NCI-H146 treated with DMSO at 0.1 percent for 48 hours (cell line): ENCODE measurements around the gene NAGS.
"Not testable (repeated sequence)": the region's sequence is repeated elsewhere in the genome, so short reads cannot be mapped to it uniquely, and the experiment has no call there.

Experiments
- DNase-seq: peaks from one replicate; lab custom pipeline; 2025; ENCODE audit not compliant: unreplicated experiment; lab: John Stamatoyannopoulos, UW

Gene NAGS

DNA sequence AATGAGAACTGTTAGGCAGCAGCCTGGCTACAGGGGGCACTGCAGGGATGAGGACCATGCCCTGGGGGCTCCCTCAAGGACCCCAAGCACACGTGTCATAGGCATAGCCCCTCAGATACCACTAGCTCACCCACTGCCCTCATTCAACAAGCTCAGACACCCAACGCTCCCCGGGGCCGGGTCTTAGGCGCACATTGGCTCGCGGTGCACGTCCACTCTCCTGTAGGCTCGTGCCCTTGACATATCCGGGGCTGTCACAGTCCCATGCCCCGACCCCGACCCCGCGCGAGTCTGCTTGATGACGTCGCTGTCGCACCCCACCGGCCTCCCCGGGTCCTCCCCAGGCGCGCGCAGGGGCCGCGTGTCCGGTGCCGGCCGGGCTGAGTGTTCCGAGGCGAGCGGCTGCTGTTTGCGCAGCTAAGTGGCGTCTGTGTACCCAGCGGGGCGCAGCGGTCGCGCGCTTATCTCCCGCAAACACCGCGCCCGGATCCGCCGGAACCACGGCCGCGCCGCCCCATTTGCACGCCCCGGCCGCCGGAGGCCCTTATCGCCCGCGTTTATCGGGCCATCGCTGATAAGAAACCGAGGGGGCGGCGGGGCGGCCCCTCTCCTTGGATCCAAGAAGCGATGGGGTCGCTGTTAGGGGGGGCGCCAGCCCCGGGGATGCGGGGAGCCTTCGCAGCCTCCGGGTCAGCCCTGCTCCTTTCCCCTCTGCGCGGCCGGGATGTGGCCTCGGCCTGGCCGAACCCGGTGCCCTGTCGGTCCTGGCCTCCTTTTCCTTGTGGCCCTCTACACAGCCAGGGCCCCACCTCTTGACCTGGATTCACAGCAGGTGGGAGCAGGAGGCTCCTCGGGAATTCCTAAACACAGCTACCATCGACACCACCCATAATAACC, 20.7 kb upstream of the NAGS start:
- DNase-seq, result no peak

DNA sequence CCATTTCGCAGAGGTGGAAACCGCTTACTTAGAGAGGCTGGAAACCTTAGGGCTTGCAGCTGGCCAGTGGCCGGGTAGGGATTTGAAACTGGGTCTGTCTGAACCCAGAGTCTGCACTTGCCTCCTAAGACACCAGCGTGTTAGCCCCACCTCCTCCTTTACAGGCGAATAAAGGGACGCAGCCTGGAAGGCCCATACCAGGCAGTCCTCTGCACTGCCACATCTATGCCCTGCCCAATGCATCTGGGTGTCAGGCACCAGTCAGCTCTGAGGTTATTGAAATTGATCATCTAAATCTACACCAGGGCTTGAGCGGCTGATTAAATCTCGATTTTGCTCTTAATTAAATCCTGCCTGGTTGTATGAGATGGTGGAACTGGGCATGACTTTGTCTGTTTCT, 19.9 kb upstream of the NAGS start:
- DNase-seq, result no peak

DNA sequence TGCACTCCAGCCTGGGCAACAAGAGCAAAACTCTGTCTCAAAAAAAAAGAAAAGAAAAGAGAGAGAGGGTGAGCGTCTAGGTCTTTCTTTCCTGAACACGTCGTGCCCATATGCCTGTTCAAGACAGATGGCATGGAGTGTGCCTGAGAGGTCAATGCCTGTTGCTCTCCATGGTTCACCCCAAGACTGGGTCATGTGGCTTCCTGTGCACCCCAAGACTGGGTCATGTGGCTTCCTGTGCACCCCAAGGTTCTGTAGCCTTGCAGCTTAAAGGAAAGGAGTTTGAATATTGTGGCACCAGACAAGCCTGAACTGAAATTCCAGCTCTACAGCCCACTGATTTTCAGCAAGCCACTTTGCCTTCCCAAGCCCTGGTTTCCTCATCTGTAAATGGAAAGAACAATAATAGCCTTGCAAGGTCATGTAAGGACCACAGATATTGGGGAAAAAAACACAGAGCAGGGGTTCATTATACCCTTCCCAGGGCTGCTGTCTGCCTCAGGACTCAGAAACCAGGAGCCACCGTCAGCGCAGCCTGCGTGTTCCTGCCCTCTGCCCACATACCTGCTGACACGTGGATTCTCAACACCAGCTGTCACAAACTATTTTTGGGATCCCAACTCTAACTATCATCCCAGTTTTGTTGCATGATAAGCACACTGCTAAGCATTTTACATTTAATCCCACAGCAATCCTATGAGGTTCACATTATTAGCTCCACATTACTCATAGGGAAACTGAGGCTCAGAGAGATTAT, 18.0 kb upstream of the NAGS start:
- DNase-seq, result no peak

DNA sequence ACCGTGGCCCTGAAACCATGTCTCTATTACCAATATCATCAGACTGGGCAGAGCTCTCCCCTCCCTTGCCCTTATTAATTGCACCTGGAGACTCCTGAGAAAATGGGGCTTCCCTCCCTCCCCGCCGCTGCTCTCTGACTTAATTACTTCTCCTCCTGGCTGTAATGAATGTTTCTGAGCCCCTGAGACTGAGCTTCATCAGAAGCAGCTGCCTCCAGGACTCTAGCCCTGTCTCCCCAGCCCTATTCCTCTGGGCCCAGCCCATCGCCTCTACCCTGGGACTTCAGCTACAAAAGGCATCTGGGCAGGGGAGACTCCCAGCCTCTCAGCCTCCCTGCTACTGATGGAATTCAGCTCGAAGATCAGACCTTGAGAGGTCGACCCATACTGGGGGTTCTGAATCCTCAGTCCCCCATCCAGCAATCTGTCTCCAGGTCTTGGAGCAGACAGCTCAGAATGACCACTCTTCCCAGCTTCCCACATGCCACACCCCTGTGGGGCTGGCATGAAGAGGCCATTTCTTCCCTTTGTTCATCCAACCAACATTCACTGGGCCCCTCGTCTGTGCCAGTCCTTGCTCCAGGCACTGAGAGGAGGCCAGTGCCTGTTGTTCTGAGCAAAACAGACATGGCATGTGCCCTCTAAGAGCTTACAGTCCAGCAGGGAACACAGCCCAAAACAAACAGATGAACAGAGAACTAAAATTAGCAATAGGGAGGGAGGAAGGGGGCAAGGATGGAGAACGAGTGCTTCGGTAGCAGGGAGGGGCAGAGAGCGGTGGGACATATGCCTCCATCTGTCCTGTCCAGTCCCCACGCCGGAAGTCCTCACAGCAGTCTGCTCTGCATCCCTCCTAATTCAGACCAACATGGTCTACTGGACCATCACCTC, 17.0 kb upstream of the NAGS start:
- no peak for DNase-seq

DNA sequence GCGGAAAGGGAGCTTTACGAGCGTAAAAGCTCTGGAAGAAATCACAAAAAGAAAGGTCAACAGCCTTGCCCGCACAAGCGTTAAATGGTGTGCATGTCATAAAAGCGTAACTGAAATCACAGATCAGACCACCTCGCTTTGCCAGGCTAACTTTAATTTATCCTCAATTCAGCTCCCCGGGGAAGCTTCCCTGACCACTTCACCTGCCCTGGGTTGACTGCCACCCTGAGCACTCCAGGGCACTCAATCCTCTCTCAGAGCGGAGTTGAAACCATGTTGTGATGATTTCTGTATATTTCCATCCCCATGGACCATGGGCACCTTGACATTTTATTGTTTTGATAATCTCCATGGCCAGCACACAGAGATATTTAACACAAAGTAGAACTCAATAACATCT, 16.1 kb upstream of the NAGS start:
- no peak for DNase-seq

DNA sequence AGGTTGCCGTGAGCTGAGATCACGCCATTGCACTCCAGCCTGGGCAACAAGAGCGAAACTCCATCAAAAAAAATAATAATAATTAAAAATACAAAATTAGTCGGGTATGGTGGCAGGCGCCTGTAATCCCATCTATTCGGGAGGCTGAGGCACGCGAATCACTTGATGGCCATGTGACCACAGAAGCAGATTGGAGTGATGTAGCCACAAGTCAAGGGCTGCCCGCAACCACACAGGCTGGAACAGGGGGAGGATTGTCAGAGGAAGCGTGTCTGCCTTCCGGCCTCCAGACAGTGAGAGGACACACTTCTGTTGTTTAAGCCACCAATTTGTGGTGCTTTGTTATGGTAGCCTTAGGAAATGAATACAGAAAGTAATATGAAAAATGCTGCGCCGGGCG, 11.8 kb upstream of the NAGS start:
- no peak for DNase-seq

DNA sequence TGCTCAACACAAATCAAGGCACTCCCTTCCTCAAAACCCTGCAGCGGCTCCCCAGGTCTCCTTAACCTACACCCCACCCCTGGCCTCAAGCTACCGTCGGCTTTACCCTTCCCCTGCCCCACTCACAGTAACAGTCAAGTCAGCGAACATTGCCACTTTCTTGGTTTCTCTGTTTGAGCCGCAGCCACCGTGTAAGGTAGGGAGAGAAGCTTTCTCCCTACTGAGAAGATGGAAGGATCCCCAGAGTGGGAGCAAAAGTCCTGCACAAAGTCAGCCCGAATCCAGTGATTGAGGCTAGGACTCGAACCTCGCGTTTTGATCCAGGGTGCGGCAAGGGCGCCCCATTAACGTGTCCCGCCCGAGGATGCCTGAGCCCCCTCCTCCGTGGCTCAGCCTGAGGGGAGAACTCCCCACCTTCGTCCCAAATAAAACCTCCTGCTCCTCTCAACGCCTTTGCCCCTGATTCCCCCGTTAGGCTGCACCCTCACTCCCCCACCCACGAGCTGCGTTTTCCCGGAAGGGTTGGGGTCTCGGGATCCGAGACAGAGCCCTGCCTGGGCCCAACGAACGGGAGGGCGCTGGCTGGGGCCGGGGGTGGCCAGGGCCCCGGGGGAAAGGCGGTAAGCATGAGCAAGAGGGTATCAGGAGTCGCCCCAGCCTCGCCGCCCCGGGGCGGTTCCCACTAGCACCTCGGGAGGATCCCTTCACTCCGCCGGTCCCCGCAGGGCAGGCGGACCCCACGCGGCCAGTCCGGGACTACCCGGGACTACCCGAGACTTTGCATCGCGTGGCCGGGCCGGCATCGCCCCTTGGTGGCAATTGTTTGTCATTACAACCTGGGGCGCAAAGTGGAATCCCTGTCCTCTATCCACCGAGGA, 9.9 kb upstream of the NAGS start:
- DNase-seq, result no peak

DNA sequence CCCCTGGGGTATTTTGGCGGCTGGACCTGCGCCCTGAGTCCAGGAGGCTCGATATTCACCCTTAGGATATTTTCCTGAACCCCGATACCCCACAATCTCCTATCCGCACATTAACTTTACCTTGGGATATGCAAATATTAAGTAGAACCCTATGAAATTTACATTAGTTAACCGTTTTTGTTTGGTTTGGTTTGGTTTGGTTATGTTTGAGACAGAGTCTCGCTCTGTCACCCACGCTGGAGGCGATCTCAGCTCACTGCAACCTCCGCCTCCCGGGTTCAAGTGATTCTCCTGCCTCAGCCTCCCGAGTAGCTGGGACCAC, 9.3 kb upstream of the NAGS start:
- no peak for DNase-seq

DNA sequence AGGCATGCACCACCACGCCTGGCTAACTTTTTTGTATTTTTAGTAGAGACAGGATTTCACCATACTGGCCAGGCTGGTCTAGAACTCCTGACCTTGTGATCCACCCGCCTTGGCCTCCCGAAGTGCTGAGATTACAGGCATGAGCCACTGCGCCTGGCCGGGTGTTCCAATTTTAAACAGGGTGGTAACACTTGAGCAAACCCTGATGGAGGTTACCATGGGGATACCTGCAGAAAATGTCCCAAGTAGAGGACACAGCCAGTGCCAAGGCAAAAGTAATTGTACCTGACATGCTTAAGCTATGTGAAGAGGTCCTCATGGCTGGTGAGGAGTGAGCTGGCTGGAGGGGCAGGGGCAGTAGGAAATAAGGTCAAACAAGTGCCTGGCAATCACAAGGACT, 7.2 kb upstream of the NAGS start:
- not testable (repeated sequence) for DNase-seq

DNA sequence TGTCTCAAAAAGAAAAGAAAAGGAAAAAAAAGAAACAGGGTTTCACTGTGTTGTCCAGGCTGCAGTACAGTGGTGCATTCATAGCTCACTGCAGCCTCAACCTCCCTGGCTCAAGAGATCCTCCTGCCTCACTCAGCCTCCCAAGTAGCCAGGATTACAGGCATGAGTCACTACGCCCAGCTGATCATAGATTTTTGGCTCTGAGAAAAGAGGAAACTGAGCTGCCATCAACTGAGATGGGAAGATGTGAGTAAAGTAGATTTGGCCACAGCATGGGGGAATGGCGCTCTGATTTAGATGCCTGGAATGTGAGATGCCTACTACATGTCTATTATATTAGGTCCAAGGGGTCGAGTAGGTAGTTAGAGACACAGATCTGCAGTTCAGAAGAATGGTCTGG, 5.9 kb upstream of the NAGS start:
- DNase-seq, result no peak

DNA sequence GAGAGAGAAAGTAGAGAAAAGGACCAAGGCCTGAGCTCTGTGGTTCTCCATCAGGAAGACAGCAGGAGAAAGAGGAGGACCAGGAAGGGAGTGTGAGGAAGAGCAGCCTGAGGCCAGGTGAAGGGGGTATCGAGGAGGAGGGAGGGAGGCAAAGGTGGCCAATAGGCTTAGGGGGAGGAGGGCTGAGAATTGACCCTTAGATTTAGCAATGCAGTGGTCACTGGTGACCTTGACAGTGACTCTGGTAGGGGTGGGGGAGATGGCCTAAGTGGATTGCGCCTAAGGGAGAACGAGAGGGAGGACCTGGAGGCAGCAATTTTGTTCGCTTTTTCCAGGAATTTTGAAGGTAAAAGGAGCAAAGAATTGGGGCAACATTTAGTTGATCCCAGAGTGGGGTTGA, 5.4 kb upstream of the NAGS start:
- DNase-seq, result no peak

DNA sequence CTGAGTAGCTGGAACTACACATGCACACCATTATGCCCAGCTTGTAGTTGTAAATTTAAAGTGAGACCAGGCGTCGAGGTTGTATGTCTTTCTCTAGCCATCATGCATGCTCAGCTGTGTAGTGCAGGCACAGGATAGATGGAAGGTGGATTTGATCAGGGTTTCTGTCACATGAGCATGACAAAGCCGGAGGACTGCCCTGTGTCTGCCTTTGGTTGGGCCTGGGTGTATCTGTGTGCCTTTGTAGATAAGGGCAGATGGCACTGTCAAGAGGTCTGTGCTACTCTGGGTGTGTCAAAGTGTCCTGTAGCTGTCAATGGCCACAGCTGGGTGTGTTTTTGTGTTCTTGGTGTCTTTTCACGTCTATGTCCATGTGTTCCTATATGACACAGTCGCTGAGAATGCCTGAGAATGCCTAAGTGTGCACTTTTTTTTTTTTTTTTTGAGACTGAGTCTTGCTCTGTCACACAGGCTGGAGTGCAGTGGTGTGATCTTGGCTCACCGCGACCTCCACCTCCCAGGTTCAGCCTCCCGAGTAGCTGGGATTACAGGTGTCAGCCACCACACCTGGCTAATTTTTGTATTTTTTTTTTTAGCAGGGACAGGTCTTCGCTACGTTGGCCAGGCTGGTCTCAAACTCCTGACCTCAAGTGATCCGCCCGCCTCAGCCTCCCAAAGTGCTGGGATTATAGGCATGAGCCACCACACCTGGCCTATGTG, 4.1 kb upstream of the NAGS start:
- DNase-seq, result no peak

DNA sequence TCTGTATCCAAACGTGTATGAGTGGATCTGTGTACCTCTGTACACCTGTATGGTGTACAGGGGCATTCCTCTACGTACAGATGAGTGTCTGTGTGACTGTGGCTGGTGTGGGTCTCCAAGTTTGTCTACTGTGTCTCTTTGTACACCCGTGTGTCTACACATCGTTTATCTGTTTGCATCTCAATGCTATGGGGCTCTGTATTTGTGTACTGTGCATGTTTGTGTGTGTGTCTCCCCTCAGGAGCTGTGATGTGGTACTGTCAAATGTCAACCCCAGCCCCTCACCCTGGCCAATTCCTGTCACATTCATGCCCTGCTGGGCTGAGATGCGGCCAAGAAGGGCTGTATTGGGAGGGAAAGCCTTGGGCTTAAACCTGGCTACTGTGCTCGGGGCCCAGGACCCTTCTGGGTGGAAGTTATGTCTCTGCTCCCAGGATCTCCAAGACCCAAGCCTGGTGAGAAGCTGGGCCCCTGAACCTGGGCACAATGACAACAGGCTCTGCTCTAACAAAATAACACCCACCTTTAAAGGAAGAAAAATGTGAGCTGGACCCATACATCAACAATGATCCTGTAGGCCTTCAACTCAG, 3.5 kb upstream of the NAGS start:
- DNase-seq, result no peak

DNA sequence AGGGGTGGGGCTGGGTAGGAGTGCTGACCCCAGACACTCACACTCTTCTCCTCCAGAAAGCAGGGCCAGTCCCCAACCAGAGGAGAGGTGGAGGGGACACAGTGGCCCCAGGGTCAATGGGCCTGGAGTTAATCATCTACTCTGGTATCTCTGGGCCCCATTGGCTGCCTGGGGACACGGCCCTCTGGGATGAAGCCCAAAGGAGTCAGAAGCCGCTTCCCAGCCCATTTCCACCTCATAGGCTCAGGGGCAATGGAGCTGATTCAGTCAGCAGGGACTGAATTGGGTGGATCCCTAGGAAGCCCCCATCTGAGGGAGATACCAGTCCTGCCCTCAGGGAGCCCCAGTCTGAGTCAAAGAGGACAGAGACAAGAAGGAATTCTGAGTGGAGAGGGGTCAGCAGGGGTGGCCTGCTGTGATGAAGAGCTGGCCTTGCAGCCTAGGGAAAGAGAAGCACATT, 2.9 kb upstream of the NAGS start:
- DNase-seq, result no peak

DNA sequence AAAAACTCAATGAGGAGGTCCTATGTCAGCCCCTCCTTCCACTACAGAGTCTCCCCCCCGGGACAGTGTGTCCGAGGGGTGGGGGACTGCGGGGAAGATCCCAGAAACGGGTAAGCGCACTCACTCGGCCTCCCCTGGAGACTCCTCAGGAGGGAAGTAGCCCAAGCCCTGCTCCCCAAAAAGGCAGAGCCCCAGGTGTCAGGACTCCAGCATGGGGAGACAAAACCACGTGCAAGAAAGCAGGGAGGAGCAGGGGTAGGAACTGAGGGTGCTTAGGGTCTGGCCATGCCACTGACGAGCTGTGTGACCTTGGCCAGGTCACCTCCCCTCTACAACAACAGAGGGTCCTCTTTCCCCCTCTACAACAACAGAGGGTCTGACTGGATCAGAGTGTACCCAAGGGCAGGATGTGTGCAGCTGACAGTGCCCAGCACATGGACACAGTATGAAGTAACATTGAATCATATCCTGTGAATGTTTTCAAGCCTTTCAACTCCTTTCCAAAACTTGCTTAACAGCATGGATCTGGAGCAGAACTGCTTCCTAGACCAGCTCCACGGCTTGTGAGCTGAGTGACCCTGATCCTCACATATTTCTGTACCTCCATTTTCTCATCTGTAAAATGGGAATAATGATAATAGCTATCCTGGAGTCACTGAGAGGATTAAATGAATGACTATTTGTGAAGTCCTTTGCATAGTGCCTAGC, 2.1 kb upstream of the NAGS start:
- no peak for DNase-seq

DNA sequence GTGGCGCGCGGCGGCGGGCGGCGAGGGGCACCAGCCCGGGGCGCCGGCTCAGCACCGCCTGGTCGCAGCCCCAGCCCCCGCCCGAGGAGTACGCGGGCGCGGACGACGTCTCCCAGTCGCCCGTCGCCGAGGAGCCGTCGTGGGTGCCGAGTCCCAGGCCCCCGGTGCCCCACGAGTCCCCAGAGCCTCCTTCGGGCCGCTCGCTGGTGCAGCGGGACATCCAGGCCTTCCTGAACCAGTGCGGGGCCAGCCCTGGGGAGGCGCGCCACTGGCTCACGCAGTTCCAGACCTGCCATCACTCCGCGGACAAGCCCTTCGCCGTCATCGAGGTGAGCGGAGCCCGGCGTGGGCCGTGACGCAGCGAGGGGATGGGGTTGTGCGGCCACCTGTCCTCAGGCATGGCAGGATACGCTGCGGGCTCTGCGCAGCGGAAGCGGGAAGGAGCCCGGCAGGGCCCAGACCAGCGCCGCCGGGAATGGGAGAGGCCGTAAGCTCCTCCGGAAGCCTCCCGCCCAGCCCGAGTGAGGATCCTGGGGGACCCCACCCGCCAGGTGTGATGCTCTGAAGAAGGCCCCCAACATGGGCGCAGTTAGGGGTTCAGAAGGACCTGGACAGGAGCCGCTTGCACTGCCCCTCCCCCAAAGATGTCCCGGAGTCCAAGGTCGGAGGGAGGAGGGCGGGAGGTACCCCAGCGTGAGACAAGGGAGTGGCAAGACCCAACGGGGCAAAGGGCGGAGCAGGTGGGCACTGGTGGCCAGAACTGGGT, 522 bp downstream of the NAGS start:
- no peak for DNase-seq

DNA sequence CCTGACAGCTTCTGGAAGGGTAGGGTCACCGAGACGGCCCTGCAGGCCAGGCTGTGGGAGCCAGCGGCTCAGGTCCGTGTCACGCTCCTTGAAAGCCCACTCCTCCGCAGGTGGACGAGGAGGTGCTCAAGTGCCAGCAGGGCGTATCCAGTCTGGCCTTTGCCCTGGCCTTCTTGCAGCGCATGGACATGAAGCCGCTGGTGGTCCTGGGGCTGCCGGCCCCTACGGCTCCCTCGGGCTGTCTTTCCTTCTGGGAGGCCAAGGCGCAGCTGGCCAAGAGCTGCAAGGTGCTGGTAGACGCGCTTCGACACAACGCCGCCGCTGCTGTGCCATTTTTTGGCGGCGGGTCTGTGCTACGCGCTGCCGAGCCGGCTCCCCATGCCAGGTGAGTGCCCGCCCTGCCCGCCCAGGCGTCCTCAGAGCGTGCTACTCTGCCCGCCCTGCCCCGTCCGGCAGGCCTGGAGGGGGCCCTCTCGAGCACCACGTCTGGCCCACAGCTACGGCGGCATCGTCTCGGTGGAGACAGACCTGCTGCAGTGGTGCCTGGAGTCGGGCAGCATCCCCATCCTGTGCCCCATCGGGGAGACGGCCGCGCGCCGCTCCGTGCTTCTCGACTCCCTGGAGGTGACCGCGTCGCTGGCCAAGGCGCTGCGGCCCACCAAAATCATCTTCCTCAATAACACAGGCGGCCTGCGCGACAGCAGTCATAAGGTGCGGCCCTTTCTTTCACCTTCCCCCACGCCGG, 1.3 kb downstream of the NAGS start:
- DNase-seq, result no peak

DNA sequence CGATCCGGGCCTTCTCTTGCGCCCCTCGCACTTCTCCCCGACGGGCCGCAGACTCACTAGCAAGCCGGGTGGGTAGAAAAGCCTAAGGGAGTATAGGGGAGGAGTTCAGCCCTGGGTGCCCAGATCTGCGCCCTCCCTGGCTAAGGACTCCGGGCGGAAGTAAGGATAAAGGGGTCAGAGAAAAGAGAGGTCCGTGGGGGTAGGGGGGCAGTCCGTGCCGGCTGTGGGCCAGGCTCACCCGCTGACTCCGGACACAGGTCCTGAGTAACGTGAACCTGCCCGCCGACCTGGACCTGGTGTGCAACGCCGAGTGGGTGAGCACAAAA, 1.8 kb downstream of the NAGS start:
- no peak for DNase-seq
